Measurements from ENCODE around the gene RABIF.
"Not testable (repeated sequence)": the region's sequence is repeated elsewhere in the genome, so short reads cannot be mapped to it uniquely, and the experiment has no call there.

The RABIF gene

GRCh38 chr1:202888531-202889360, at the start of gene RABIF:
RABIF (minus strand) TSS chr1:202889149; CDS start chr1:202889098, 51 bp downstream.
- H3K4me3 ChIP-seq (ENCODE audit: low read length): peak within 1 kb of the TSS; percentile 98
- peak within 1 kb of the TSS; percentile 54 for H3K27ac ChIP-seq (ENCODE audit: low read length)
- peak within 1 kb of the TSS; percentile 89; the same call in 1 of the 2 replicates for H3K9ac ChIP-seq (ENCODE audit: low read depth, low read length)
- peaks cover 10% of the 10 kb centered on the region for H3K4me1 ChIP-seq (ENCODE audit: insufficient read depth, low read length)
- no peaks in the 10 kb centered on the region for H3K27me3 ChIP-seq (ENCODE audit: insufficient read depth, low read length)
- no peaks in the 10 kb centered on the region for H3K9me3 ChIP-seq (ENCODE audit: insufficient read depth, low read depth, low read length)
- peaks cover 33% of the 10 kb centered on the region for H3K36me3 ChIP-seq (ENCODE audit: insufficient read depth, low read depth, low read length)

DNA sequence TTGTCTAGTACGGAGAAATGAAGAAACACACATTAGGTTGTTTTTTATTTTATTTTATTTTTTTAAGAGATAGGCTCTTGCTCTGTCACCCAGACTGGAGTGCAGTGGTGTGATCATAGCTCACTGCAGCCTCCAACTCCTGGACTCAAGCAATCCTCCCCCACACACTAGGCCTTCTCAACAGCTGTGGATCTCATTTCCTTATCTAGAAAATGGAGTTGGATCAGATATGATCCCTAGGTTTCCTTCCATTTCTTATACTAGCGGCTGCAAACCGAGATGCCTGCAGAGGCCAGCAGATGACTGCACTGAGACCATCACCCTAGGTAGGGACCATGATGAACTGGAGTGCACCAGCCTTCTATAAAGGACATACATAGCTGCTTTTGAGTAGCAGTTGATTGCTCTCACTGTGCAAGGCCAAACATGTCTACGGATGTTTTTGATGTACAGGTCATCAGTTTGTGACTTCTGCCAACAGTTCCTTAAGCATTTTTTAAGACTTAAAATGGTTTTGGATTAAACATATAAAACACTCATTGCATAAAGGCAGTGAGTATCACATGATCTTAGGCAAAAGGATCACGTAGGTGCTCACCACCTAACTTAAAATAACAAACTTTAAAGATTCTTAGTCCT, 49.5 kb upstream of the RABIF start:
- no peaks in the 10 kb centered on the region for H3K4me1 ChIP-seq (ENCODE audit: insufficient read depth, low read length)
- H3K9me3 ChIP-seq (ENCODE audit: insufficient read depth, low read depth, low read length): no peaks in the 10 kb centered on the region
- H3K36me3 ChIP-seq (ENCODE audit: insufficient read depth, low read depth, low read length): peaks cover 32% of the 10 kb centered on the region
- H3K4me3 ChIP-seq (ENCODE audit: low read length): no peak overlapping the region
- no peak overlapping the region for H3K27ac ChIP-seq (ENCODE audit: low read length)
- no peaks in the 10 kb centered on the region for H3K27me3 ChIP-seq (ENCODE audit: insufficient read depth, low read length)
- no peak overlapping the region for H3K9ac ChIP-seq (ENCODE audit: low read depth, low read length)

- not testable (repeated sequence) for H3K27ac ChIP-seq (ENCODE audit: low read length); H3K9me3 ChIP-seq (ENCODE audit: insufficient read depth, low read depth, low read length); H3K4me3 ChIP-seq (ENCODE audit: low read length); H3K27me3 ChIP-seq (ENCODE audit: insufficient read depth, low read length); H3K9ac ChIP-seq (ENCODE audit: low read depth, low read length); H3K4me1 ChIP-seq (ENCODE audit: insufficient read depth, low read length)
- H3K36me3 ChIP-seq (ENCODE audit: insufficient read depth, low read depth, low read length): peaks cover 13% of the 10 kb centered on the region
These were observed 47.5 kb upstream of the RABIF start for GRCh38 chr1:202936409-202936808.

DNA sequence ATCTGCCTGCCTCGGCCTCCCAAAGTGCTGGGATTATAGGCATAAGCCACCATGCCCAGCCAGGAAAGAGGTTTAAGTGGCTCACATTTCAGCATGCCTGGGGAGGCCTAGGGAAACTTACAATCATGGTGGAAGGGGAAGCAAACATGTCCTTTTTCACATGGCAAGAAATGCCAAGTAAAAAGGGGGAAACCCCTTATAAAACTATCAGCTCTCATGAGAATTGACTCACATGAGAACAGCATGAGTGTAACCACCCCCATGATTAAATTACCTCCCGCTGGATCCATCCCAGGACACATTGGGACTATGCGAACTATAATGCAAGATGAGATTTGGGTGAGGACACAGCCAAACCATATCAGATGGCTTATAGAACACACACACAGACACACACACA, 46.9 kb upstream of the RABIF start:
- H3K36me3 ChIP-seq (ENCODE audit: insufficient read depth, low read depth, low read length): peaks cover 8% of the 10 kb centered on the region
- H3K27me3 ChIP-seq (ENCODE audit: insufficient read depth, low read length): no peaks in the 10 kb centered on the region
- no peak overlapping the region for H3K27ac ChIP-seq (ENCODE audit: low read length)
- H3K9me3 ChIP-seq (ENCODE audit: insufficient read depth, low read depth, low read length): peaks cover 6% of the 10 kb centered on the region; the same call in 1 of the 2 replicates
- H3K9ac ChIP-seq (ENCODE audit: low read depth, low read length): no peak overlapping the region
- H3K4me1 ChIP-seq (ENCODE audit: insufficient read depth, low read length): no peaks in the 10 kb centered on the region
- no peak overlapping the region for H3K4me3 ChIP-seq (ENCODE audit: low read length)

DNA sequence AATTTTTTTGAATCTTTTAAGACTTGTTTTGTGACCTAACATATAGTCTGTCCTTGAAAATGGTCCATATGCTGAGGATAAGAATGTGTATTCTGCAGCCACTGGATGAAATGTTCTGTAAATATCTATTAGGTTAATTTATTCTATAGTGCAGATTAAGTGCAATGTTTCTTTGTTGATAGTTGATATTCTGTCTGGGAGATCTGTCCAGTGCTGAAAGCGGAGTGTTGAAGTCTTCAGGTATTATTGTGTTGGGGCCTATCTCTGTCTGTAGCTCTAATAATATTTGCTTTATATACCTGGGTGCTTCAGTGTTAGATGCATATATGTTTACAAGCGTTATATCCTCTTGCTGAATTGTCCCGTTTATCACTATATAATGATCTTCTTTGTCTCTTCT, 45.8 kb upstream of the RABIF start:
- Histone ChIP-seq H3K9ac (ENCODE audit: low read depth, low read length) (no peak overlapping the region), H3K36me3 (ENCODE audit: insufficient read depth, low read depth, low read length) (no peaks in the 10 kb centered on the region), H3K4me3 (ENCODE audit: low read length) (no peak overlapping the region), H3K4me1 (ENCODE audit: insufficient read depth, low read length) (no peaks in the 10 kb centered on the region), H3K27me3 (ENCODE audit: insufficient read depth, low read length) (no peaks in the 10 kb centered on the region), H3K9me3 (ENCODE audit: insufficient read depth, low read depth, low read length) (peaks cover 6% of the 10 kb centered on the region; the same call in 1 of the 2 replicates), H3K27ac (ENCODE audit: low read length) (no peak overlapping the region)

DNA sequence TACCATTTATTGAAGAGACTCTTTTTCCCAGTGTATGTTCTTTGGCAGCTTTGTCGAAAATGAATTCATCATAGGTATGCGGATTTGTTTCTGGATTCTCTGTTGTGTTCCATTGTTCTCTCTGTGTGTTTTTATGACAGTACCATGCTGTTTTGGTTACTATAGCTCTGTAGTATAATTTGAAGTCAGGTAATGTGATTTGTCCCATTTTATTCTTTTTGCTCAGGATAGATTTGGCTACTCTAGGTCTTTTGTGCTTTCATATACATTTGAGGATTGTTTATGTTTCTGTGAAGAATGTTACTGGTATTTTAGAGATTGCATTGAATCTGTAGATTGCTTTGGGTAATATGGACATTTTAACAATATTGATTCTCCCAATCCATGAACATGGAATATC, 43.5 kb upstream of the RABIF start:
- Histone ChIP-seq H3K4me1 (ENCODE audit: insufficient read depth, low read length) (no peaks in the 10 kb centered on the region), H3K9me3 (ENCODE audit: insufficient read depth, low read depth, low read length) (peaks cover 6% of the 10 kb centered on the region; the same call in 1 of the 2 replicates), H3K4me3 (ENCODE audit: low read length) (no peak overlapping the region), H3K27ac (ENCODE audit: low read length) (no peak overlapping the region), H3K36me3 (ENCODE audit: insufficient read depth, low read depth, low read length) (no peaks in the 10 kb centered on the region), H3K27me3 (ENCODE audit: insufficient read depth, low read length) (no peaks in the 10 kb centered on the region), H3K9ac (ENCODE audit: low read depth, low read length) (no peak overlapping the region)

- Histone ChIP-seq H3K27me3 (ENCODE audit: insufficient read depth, low read length) (no peaks in the 10 kb centered on the region), H3K27ac (ENCODE audit: low read length) (peak within 1 kb of the TSS; percentile 65), H3K4me3 (ENCODE audit: low read length) (peak within 1 kb of the TSS; percentile 80), H3K9ac (ENCODE audit: low read depth, low read length) (peak within 1 kb of the TSS; percentile 73), H3K4me1 (ENCODE audit: insufficient read depth, low read length) (no peaks in the 10 kb centered on the region), H3K36me3 (ENCODE audit: insufficient read depth, low read depth, low read length) (peaks cover 26% of the 10 kb centered on the region), H3K9me3 (ENCODE audit: insufficient read depth, low read depth, low read length) (no peaks in the 10 kb centered on the region)
These were observed 37.9 kb upstream of the RABIF start, which contains the start of gene KLHL12 for GRCh38 chr1:202926581-202927491. KLHL12 (minus strand) TSS chr1:202927234; CDS start chr1:202925162, 2,072 bp downstream.

GRCh38 chr1:202923533-202923932, 34.6 kb upstream of the RABIF start:
- no peak overlapping the region for H3K4me3 ChIP-seq (ENCODE audit: low read length)
- H3K36me3 ChIP-seq (ENCODE audit: insufficient read depth, low read depth, low read length): peaks cover 41% of the 10 kb centered on the region
- no peak overlapping the region for H3K27ac ChIP-seq (ENCODE audit: low read length)
- no peaks in the 10 kb centered on the region for H3K4me1 ChIP-seq (ENCODE audit: insufficient read depth, low read length)
- H3K9ac ChIP-seq (ENCODE audit: low read depth, low read length): no peak overlapping the region
- no peaks in the 10 kb centered on the region for H3K27me3 ChIP-seq (ENCODE audit: insufficient read depth, low read length)
- H3K9me3 ChIP-seq (ENCODE audit: insufficient read depth, low read depth, low read length): no peaks in the 10 kb centered on the region

- Histone ChIP-seq H3K27me3 (ENCODE audit: insufficient read depth, low read length) (no peaks in the 10 kb centered on the region), H3K27ac (ENCODE audit: low read length) (no peak overlapping the region), H3K9me3 (ENCODE audit: insufficient read depth, low read depth, low read length) (no peaks in the 10 kb centered on the region), H3K4me3 (ENCODE audit: low read length) (no peak overlapping the region), H3K9ac (ENCODE audit: low read depth, low read length) (no peak overlapping the region), H3K36me3 (ENCODE audit: insufficient read depth, low read depth, low read length) (peaks cover 75% of the 10 kb centered on the region), H3K4me1 (ENCODE audit: insufficient read depth, low read length) (no peaks in the 10 kb centered on the region)
These were observed 30.7 kb upstream of the RABIF start for GRCh38 chr1:202919615-202920014.

DNA sequence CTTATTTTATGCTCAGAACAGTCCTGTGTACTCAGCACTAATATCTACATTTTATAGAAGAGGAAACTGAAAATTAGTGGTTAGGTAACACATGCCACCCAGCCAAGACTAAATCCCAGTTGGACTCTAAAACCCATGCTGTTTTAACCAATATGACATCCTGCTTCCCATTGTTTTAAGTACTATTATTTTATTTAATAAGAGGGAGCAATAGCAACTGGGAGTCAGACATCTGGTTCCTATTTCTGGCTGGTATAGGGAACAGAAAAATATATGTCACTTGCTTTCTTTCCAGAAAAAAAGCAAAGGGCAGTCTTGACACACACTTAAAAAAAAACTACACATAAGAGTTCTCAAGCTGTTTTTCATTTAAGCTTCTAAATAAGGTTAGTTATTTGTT, 26.2 kb upstream of the RABIF start:
- no peak overlapping the region for H3K9ac ChIP-seq (ENCODE audit: low read depth, low read length)
- H3K4me3 ChIP-seq (ENCODE audit: low read length): no peak overlapping the region
- no peaks in the 10 kb centered on the region for H3K27me3 ChIP-seq (ENCODE audit: insufficient read depth, low read length)
- no peaks in the 10 kb centered on the region for H3K9me3 ChIP-seq (ENCODE audit: insufficient read depth, low read depth, low read length)
- H3K4me1 ChIP-seq (ENCODE audit: insufficient read depth, low read length): no peaks in the 10 kb centered on the region
- H3K36me3 ChIP-seq (ENCODE audit: insufficient read depth, low read depth, low read length): peaks cover 95% of the 10 kb centered on the region
- no peak overlapping the region for H3K27ac ChIP-seq (ENCODE audit: low read length)

DNA sequence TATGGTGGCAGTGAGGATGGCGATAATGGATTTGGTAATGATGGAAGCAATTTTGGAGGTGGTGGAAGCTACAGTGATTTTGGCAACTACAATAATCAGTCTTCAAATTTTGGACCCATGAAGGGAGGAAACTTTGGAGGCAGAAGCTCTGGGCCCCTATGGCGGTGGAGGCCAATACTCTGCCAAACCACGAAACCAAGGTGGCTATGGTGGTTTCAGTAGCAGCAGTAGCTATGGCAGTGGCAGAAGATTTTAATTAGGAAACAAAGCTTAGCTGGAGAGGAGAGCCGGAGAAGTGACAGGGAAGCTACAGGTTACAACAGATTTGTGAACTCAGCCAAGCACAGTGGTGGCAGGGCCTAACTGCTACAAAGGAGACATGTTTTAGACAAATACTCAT, 23.5 kb upstream of the RABIF start:
- H3K36me3 ChIP-seq (ENCODE audit: insufficient read depth, low read depth, low read length): peaks cover 96% of the 10 kb centered on the region

More for the DNA sequence above, 23.5 kb upstream of the RABIF start:
- not testable (repeated sequence) for H3K9me3 ChIP-seq (ENCODE audit: insufficient read depth, low read depth, low read length); H3K27ac ChIP-seq (ENCODE audit: low read length); H3K27me3 ChIP-seq (ENCODE audit: insufficient read depth, low read length); H3K9ac ChIP-seq (ENCODE audit: low read depth, low read length); H3K4me1 ChIP-seq (ENCODE audit: insufficient read depth, low read length); H3K4me3 ChIP-seq (ENCODE audit: low read length)

Measured in iPS-20b (cell line).